Endothelial cell (in vitro differentiated cells): ENCODE data around the gene PPP4R3B. TPM values are rescaled to one million over a fixed set of nuclear protein-coding genes. Genes with fewer than 3 reads are reported as not detected.
"Not testable (repeated sequence)": the region's sequence is repeated elsewhere in the genome, so short reads cannot be mapped to it uniquely, and the experiment has no call there.

Experiments
- DNase-seq: peaks from one replicate; pipeline ENCODE4 v3.0.0; 2021; ENCODE audit warnings: low spot score
- H3K27ac Mint-ChIP-seq: one replicate; pipeline ENCODE4 v1.8.0; 2021; ENCODE audit warnings: mixed read lengths, inconsistent platforms; ENCODE audit not compliant: unreplicated experiment
- H3K27me3 Mint-ChIP-seq: one replicate; pipeline ENCODE4 v1.8.0; 2021; ENCODE audit warnings: mild to moderate bottlenecking, moderate library complexity, mixed read lengths, inconsistent platforms; ENCODE audit not compliant: unreplicated experiment
- H3K36me3 Mint-ChIP-seq: one replicate; pipeline ENCODE4 v1.8.0; 2021; ENCODE audit warnings: mild to moderate bottlenecking, low read depth, mixed read lengths, inconsistent platforms; ENCODE audit not compliant: unreplicated experiment
- H3K4me1 Mint-ChIP-seq: one replicate; pipeline ENCODE4 v1.8.0; 2021; ENCODE audit warnings: mild to moderate bottlenecking, mixed read lengths, inconsistent platforms; ENCODE audit not compliant: unreplicated experiment
- H3K4me3 Mint-ChIP-seq: one replicate; pipeline ENCODE4 v1.8.0; 2021; ENCODE audit warnings: mild to moderate bottlenecking, mixed read lengths, inconsistent platforms; ENCODE audit not compliant: unreplicated experiment
- H3K9me3 Mint-ChIP-seq: one replicate; pipeline ENCODE4 v1.8.0; 2021; ENCODE audit warnings: mixed read lengths, inconsistent platforms; ENCODE audit not compliant: unreplicated experiment
- CTCF ChIP-seq: fragments of 200-600 bp; sonication (generic); IDR thresholded peaks from one replicate; pipeline ENCODE4 v1.5.0; 2021; ENCODE audit warnings: antibody characterized with exemption; ENCODE audit not compliant: unreplicated experiment
- total RNA-seq: library from RNA; stranded (reverse); fragmentation: NEBNext Ultra II Directional; extraction: Animal tissue kit (Norgen Biotek cat#: 25700); gene quantifications from one replicate; pipeline ENCODE4 v1.2.1, GENCODE V29; 2021; ENCODE audit not compliant: unreplicated experiment

PPP4R3B gene
- total RNA-seq, 1 donor from 2014 or later = 33.0 TPM

- Mint-ChIP-seq H3K27ac (no peak overlapping the region), H3K36me3 (peaks cover 31% of the 10 kb centered on the region)
Measured at GRCh38 chr2:55555977-55556376, 61.4 kb downstream of the PPP4R3B start.

GRCh38 chr2:55553321-55553720, 64.1 kb downstream of the PPP4R3B start:
- DNase-seq = no peak
- Mint-ChIP-seq H3K27ac (no peak overlapping the region), H3K36me3 (peaks cover 19% of the 10 kb centered on the region), H3K4me1 (no peaks in the 10 kb centered on the region), H3K27me3 (no peaks in the 10 kb centered on the region), H3K4me3 (no peak overlapping the region), H3K9me3 (no peaks in the 10 kb centered on the region)
- no peak for TF ChIP-seq CTCF

More at GRCh38 chr2:55555977-55556376, 61.4 kb downstream of the PPP4R3B start:
- H3K27me3 Mint-ChIP-seq = no peaks in the 10 kb centered on the region
- peaks cover 4% of the 10 kb centered on the region for H3K9me3 Mint-ChIP-seq
- H3K4me1 Mint-ChIP-seq = no peaks in the 10 kb centered on the region
- DNase-seq = no peak
- TF ChIP-seq CTCF = no peak
- H3K4me3 Mint-ChIP-seq = no peak overlapping the region

- no peak for TF ChIP-seq CTCF
- DNase-seq = no peak
- Mint-ChIP-seq H3K27ac (no peak overlapping the region), H3K4me3 (no peak overlapping the region), H3K4me1 (no peaks in the 10 kb centered on the region), H3K27me3 (no peaks in the 10 kb centered on the region), H3K9me3 (no peaks in the 10 kb centered on the region), H3K36me3 (peaks cover 6% of the 10 kb centered on the region)
Measured at GRCh38 chr2:55550368-55551102, 66.9 kb downstream of the PPP4R3B start.

- DNase-seq, H3K4me3 Mint-ChIP-seq, H3K27me3 Mint-ChIP-seq, H3K4me1 Mint-ChIP-seq, H3K27ac Mint-ChIP-seq, H3K36me3 Mint-ChIP-seq, H3K9me3 Mint-ChIP-seq: not testable (repeated sequence)
Measured at GRCh38 chr2:55547679-55548078, 69.7 kb downstream of the PPP4R3B start.

- no peak for TF ChIP-seq CTCF
- H3K27ac Mint-ChIP-seq = no peak overlapping the region
- H3K4me3 Mint-ChIP-seq = no peak overlapping the region
- H3K4me1 Mint-ChIP-seq = no peaks in the 10 kb centered on the region
- peaks cover 10% of the 10 kb centered on the region for H3K36me3 Mint-ChIP-seq
- no peaks in the 10 kb centered on the region for H3K9me3 Mint-ChIP-seq
- DNase-seq = no peak
- H3K27me3 Mint-ChIP-seq = no peaks in the 10 kb centered on the region
Measured at GRCh38 chr2:55547001-55547400, 70.4 kb downstream of the PPP4R3B start.
